ENCODE measurements around the gene CRYGA.
"Not testable (repeated sequence)": the region's sequence is repeated elsewhere in the genome, so short reads cannot be mapped to it uniquely, and the experiment has no call there.

The CRYGA gene

DNA sequence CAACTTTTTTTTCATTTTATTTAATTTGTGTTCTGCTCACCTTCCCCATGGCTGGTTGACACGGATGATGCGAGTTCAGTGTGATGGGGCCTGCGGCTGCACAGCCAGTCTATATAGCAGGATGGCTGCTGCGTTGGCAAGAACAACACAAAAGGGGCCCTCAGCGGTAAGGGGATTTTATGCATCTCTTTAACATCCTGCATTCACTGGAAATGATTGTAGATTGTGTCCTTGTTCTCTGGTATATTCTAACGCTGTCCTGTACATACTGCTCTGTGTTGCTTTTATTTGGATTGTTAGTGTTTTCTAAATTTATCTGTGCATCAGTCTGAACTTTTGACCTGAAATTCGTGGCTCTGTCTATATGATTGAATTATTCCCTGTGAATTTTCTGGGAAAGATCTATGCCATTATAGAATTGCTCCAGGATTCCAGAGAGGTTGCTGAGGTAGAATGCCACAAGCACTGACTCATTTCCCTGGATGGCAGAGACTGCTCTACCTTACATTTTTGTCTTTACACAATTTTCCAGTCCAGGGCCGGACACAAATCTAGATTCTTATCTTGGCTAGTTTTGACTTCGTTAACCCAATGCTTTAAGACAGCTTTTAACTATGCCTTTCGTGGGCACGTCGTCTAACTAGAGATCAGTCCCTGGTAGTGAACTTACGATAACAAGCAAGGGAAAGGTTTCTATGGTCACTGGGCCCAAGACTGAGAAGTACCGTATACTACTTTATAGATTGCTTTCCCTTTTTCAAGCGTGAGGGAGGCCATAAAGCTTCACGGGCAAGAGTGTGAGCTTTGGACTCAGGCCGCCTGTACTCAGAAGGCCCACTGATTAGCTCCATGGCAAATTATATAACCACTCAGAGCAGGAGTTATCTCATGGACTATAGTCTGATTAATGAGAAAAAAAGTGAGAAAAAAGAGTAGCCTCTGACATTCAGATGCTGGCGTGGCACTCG, 33.4 kb downstream of the CRYGA start, which contains the start of gene CRYGC:
CRYGC (minus strand) TSS at position 85 of the 968 bp plus-strand sequence; CDS start at position 49, 36 bp downstream.
- DNase-seq (ENCODE audit: low read depth in 1 of 2, low spot score in 1 of 2), result no peak
- in situ Hi-C loops (cut with HindIII; ENCODE audit: low pct_unique_long_range_greater_than_20kb, low sequenced_read_pairs), result no loop called here
- TF ChIP-seq JUND (IDR thresholded peaks at IDR 0.05; ENCODE audit: low read depth), result no peak

DNA sequence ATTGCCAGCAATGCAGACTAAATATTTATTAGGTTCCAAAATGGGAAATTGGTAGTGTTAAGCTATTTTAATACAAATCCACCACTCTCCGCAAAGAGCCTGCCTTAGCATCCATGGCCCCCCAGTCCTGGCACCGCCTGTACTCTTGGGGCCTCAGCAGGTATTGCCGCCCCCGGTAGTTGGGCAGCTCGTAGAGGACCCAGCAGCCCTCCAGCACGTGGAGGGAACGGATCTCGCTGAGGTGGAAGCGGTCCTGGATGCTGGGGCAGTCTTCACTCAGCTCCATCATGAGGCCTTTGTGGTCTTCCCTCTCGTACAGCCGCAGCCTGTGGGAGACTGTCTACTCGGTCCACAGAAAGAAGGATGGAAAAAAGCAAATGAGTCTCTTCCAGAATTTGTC, 35.3 kb downstream of the CRYGA start:
- TF ChIP-seq JUND (IDR thresholded peaks at IDR 0.05; ENCODE audit: low read depth), result no peak
- no peak for DNase-seq (ENCODE audit: low read depth in 1 of 2, low spot score in 1 of 2)
- in situ Hi-C loops (cut with HindIII; ENCODE audit: low pct_unique_long_range_greater_than_20kb, low sequenced_read_pairs), result no loop called here

GRCh38 chr2:208127090-208127489, 36.3 kb downstream of the CRYGA start:
- no peak for DNase-seq (ENCODE audit: low read depth in 1 of 2, low spot score in 1 of 2)
- no peak for TF ChIP-seq JUND (IDR thresholded peaks at IDR 0.05; ENCODE audit: low read depth)
- in situ Hi-C loops (cut with HindIII; ENCODE audit: low pct_unique_long_range_greater_than_20kb, low sequenced_read_pairs), result no loop called here

DNA sequence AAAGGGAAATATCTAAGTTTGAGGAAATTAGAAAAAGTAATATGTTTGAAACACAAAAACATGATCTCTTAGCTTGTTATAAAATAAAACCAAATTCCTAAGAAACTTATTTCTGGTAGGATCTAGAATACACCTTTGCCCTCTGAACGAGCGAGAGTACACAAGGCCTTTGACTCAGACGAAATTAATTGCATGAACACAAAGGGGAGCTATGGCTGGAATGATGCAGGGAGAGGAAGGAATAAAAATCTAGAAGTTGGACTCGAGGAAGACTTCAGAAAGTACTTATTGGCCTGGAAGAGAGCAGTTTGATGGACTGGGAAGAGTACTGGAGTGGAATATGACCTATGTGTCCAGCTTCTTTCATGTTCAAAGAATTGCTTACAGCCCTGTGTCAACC, 38.1 kb downstream of the CRYGA start:
- in situ Hi-C loops (cut with HindIII; ENCODE audit: low pct_unique_long_range_greater_than_20kb, low sequenced_read_pairs), result no loop called here
- TF ChIP-seq JUND (IDR thresholded peaks at IDR 0.05; ENCODE audit: low read depth), result no peak
- DNase-seq (ENCODE audit: low read depth in 1 of 2, low spot score in 1 of 2), result no peak

DNA sequence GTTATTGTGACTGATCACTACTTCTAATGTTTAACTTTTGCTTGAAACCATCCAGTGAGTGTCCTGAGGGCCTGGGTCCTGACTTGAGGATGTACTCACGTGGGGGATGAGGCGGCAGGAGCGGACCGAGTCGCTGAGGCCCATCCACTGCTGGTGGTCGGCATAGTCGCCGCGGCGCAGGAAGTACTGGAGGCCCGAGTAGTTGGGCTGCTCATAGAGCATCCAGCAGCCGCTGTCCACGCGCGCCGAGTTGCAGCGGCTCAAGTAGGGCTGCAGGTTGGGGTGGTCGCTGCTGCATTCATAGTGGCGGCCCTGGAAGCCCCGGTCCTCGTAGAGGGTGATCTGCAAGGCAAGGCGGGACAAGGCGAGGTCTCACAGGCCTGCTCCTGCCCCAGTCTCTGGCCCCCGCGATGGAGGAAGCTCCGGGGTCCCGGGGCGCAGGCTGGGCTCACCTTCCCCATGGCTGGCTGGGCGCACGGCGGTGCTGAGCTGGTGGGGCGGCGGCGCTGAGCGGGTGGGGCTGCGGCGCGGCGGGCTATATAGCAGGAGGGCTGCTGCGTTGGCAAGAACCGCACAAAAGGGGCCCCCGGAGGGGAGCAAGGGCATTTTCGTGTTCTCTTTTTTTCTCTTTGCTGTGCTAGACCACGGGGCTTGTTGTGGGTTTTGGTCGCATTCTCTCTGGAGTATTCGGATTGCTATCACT, 39.2 kb downstream of the CRYGA start, which contains the start of gene CRYGD:
CRYGD (minus strand) TSS at position 512 of the 703 bp plus-strand sequence; CDS start at position 461, 51 bp downstream.
- DNase-seq (ENCODE audit: low read depth in 1 of 2, low spot score in 1 of 2); in situ Hi-C loops (cut with HindIII; ENCODE audit: low pct_unique_long_range_greater_than_20kb, low sequenced_read_pairs): not testable (repeated sequence)

- no peak for TF ChIP-seq JUND (IDR thresholded peaks at IDR 0.05; ENCODE audit: low read depth)
- in situ Hi-C loops (cut with HindIII; ENCODE audit: low pct_unique_long_range_greater_than_20kb, low sequenced_read_pairs), result no loop called here
- DNase-seq (ENCODE audit: low read depth in 1 of 2, low spot score in 1 of 2), result no peak
Measured at GRCh38 chr2:208122248-208122647, 41.1 kb downstream of the CRYGA start.

- no peak for TF ChIP-seq JUND (IDR thresholded peaks at IDR 0.05; ENCODE audit: low read depth)
- no peak for DNase-seq (ENCODE audit: low read depth in 1 of 2, low spot score in 1 of 2)
- in situ Hi-C loops (cut with HindIII; ENCODE audit: low pct_unique_long_range_greater_than_20kb, low sequenced_read_pairs), result no loop called here
Measured at GRCh38 chr2:208118918-208119317, 44.5 kb downstream of the CRYGA start.

DNA sequence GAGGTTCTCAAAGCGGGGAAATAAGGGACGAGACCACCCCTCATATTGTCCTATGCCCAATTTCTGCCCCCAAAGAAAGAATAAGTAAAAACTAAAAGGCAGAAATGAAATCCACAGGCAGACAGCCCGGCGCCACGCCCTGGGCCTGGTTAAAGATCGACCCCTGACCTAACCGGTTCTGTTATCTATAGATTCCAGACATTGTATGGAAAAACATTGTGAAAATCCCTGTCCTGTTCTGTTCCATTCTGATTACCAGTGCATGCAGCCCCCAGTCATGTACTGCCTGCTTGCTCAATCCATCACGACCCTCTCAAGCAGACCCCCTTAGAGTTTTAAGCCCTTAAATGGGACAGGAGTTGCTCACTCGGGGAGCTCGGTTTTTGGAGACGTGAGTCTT, 46.0 kb downstream of the CRYGA start:
- in situ Hi-C loops (cut with HindIII; ENCODE audit: low pct_unique_long_range_greater_than_20kb, low sequenced_read_pairs); DNase-seq (ENCODE audit: low read depth in 1 of 2, low spot score in 1 of 2): not testable (repeated sequence)

DNA sequence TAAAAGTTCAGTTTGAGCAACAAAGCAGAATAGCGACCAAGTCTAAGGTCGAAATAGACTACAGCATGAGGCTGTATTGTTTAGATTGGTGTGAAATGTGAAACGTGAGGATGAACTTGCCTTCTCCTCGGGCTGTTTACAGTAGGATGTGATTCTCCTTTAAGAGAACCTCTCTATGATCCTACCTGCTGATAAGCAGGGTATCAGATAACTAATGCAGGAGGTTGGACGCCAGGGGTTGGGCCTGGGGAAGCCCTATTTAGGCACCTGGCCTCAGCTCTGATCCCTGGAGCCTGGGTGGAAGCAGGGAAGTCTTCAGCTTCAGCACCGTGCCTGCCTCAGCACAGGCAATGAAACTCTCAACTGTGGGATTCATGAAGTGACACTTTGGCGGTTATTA, 50.4 kb downstream of the CRYGA start:
- no peak for TF ChIP-seq JUND (IDR thresholded peaks at IDR 0.05; ENCODE audit: low read depth)
- in situ Hi-C loops (cut with HindIII; ENCODE audit: low pct_unique_long_range_greater_than_20kb, low sequenced_read_pairs), result no loop called here
- peak in 1 of 2 experiments; percentile 24 for DNase-seq (ENCODE audit: low read depth in 1 of 2, low spot score in 1 of 2)

- DNase-seq (ENCODE audit: low read depth in 1 of 2, low spot score in 1 of 2); in situ Hi-C loops (cut with HindIII; ENCODE audit: low pct_unique_long_range_greater_than_20kb, low sequenced_read_pairs): not testable (repeated sequence)
Measured at GRCh38 chr2:208112273-208112745, 51.1 kb downstream of the CRYGA start.

Measured in T47D (cell line).